Measurements from ENCODE around the gene SUSD2.

DNA sequence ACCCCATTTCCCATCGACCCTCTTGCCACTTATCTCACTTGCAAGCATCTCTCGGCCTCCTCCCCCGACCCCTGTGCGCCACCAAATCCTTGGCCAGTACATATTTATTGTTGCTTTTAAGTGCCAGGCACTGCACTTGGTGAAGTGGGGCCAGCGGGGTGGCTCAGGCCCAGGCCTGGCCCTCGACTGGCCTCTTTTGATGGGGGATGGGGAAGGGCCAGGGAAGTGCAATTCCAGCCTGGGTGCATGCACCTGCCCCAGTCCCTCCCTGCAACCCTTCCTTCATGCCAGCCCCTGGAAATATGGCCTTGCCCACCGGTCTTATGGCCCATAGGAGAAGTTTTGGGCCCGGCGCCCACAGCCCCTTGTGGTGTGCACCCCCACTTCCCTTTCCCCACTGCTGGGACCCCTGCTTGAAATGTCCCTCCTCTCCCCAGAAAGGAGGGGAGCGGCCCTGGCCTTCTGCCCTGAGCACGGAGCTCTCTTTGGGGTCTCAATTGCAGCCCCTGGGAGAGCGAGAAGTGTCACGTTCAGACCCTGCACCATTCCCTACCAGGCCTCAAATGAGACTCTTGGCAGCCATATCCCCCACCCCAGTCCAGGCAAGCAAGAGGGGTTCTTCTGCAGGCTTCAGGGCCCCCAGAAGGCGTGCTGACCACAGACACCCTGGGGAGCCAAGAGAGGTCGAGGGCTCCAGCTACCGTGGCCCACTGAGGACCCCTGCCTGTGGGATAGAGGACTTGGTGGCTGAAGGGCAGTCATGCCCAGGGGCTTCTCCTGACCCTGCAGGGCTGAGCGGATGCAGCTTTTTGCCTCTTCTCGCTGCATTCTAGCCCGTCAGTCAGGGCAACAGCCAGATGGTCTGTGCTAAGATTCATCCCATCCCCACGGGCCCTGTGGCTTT is 961 bp downstream of the SUSD2 start:
- TF ChIP-seq, protein P1, sequence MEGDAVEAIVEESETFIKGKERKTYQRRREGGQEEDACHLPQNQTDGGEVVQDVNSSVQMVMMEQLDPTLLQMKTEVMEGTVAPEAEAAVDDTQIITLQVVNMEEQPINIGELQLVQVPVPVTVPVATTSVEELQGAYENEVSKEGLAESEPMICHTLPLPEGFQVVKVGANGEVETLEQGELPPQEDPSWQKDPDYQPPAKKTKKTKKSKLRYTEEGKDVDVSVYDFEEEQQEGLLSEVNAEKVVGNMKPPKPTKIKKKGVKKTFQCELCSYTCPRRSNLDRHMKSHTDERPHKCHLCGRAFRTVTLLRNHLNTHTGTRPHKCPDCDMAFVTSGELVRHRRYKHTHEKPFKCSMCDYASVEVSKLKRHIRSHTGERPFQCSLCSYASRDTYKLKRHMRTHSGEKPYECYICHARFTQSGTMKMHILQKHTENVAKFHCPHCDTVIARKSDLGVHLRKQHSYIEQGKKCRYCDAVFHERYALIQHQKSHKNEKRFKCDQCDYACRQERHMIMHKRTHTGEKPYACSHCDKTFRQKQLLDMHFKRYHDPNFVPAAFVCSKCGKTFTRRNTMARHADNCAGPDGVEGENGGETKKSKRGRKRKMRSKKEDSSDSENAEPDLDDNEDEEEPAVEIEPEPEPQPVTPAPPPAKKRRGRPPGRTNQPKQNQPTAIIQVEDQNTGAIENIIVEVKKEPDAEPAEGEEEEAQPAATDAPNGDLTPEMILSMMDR (IDR thresholded peaks at IDR 0.05; ENCODE audit: low read depth, low read length, missing input control): no peak
- no peak for TF ChIP-seq TAF1 (conservative IDR thresholded peaks at IDR 0.05)
- no peak for TF ChIP-seq EGR1 (IDR thresholded peaks at IDR 0.05; ENCODE audit: low read depth in 2 of 2)
- TF ChIP-seq, protein P2, sequence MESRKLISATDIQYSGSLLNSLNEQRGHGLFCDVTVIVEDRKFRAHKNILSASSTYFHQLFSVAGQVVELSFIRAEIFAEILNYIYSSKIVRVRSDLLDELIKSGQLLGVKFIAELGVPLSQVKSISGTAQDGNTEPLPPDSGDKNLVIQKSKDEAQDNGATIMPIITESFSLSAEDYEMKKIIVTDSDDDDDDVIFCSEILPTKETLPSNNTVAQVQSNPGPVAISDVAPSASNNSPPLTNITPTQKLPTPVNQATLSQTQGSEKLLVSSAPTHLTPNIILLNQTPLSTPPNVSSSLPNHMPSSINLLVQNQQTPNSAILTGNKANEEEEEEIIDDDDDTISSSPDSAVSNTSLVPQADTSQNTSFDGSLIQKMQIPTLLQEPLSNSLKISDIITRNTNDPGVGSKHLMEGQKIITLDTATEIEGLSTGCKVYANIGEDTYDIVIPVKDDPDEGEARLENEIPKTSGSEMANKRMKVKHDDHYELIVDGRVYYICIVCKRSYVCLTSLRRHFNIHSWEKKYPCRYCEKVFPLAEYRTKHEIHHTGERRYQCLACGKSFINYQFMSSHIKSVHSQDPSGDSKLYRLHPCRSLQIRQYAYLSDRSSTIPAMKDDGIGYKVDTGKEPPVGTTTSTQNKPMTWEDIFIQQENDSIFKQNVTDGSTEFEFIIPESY (IDR thresholded peaks at IDR 0.05): no peak
- TF ChIP-seq FOXA1 (IDR thresholded peaks at IDR 0.05): no peak
- TF ChIP-seq, protein P3, sequence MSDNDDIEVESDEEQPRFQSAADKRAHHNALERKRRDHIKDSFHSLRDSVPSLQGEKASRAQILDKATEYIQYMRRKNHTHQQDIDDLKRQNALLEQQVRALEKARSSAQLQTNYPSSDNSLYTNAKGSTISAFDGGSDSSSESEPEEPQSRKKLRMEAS (IDR thresholded peaks at IDR 0.05): no peak
- no peak for TF ChIP-seq RAD21 (IDR thresholded peaks at IDR 0.05)
